Muscle layer of colon (tissue), 2 donors: ENCODE results near the gene ANO2.

Experiments used
- H3K27ac ChIP-seq: one replicate; pipeline ENCODE4 v1.7.0; 2013; ENCODE audit warnings: low read depth, mild to moderate bottlenecking, low read length, moderate library complexity
- H3K27me3 ChIP-seq, 2 donors: one replicate each; pipeline ENCODE4 v1.7.0; 2013; ENCODE audit warnings: low read length in 2 of 2, mild to moderate bottlenecking in 2 of 2; ENCODE audit not compliant: insufficient read depth in 2 of 2, control insufficient read depth in 1 of 2
- H3K36me3 ChIP-seq: one replicate; pipeline ENCODE4 v1.7.0; 2013; ENCODE audit warnings: mild to moderate bottlenecking, low read length; ENCODE audit not compliant: insufficient read depth
- H3K4me1 ChIP-seq: one replicate; pipeline ENCODE4 v1.7.0; 2013; ENCODE audit warnings: mild to moderate bottlenecking, low read length; ENCODE audit not compliant: insufficient read depth
- H3K4me3 ChIP-seq, 2 donors: one replicate each; pipeline ENCODE4 v1.7.0; 2013; ENCODE audit warnings: low read length in 2 of 2, low read depth in 1 of 2, mild to moderate bottlenecking in 1 of 2, moderate library complexity in 1 of 2
- H3K9ac ChIP-seq: one replicate; pipeline ENCODE4 v1.7.0; 2013; ENCODE audit warnings: low read length
- H3K9me3 ChIP-seq: one replicate; pipeline ENCODE4 v1.7.0; 2013; ENCODE audit warnings: mild to moderate bottlenecking, low read length
- donor health status: abdominal sarcoma.
- donor health status: Adenocarcinoma of cecum.

Gene ANO2

GRCh38 chr12:5913387-5913786 is 31.7 kb downstream of the ANO2 start:
- no peak overlapping the region for H3K9ac ChIP-seq
- no peaks in the 10 kb centered on the region for H3K36me3 ChIP-seq
- H3K4me3 ChIP-seq: no peak overlapping the region
- H3K27ac ChIP-seq: no peak overlapping the region
- no peaks in the 10 kb centered on the region for H3K27me3 ChIP-seq
- no peaks in the 10 kb centered on the region for H3K4me1 ChIP-seq
- H3K9me3 ChIP-seq: no peaks in the 10 kb centered on the region

- no peaks in the 10 kb centered on the region for H3K27me3 ChIP-seq
- H3K4me1 ChIP-seq: no peaks in the 10 kb centered on the region
These were observed 32.4 kb downstream of the ANO2 start for GRCh38 chr12:5912437-5913334.

GRCh38 chr12:5912011-5912410 is 33.0 kb downstream of the ANO2 start:
- H3K27me3 ChIP-seq: no peaks in the 10 kb centered on the region
- no peaks in the 10 kb centered on the region for H3K4me1 ChIP-seq

More at GRCh38 chr12:5912437-5913334, 32.4 kb downstream of the ANO2 start:
- H3K36me3 ChIP-seq: no peaks in the 10 kb centered on the region
- no peak overlapping the region for H3K27ac ChIP-seq
- H3K4me3 ChIP-seq: no peak overlapping the region
- no peak overlapping the region for H3K9ac ChIP-seq
- no peaks in the 10 kb centered on the region for H3K9me3 ChIP-seq

GRCh38 chr12:5910790-5911548 is 34.1 kb downstream of the ANO2 start:
- Histone ChIP-seq H3K4me1 (no peaks in the 10 kb centered on the region), H3K4me3 (no peak overlapping the region), H3K36me3 (no peaks in the 10 kb centered on the region), H3K9ac (no peak overlapping the region), H3K27me3 (no peaks in the 10 kb centered on the region), H3K27ac (no peak overlapping the region), H3K9me3 (no peaks in the 10 kb centered on the region)

More at GRCh38 chr12:5912011-5912410, 33.0 kb downstream of the ANO2 start:
- no peak overlapping the region for H3K27ac ChIP-seq
- H3K9ac ChIP-seq: no peak overlapping the region
- H3K4me3 ChIP-seq: no peak overlapping the region
- H3K36me3 ChIP-seq: no peaks in the 10 kb centered on the region
- no peaks in the 10 kb centered on the region for H3K9me3 ChIP-seq

- Histone ChIP-seq H3K27ac (no peak overlapping the region), H3K4me3 (no peak overlapping the region), H3K9ac (no peak overlapping the region), H3K27me3 (no peaks in the 10 kb centered on the region), H3K9me3 (no peaks in the 10 kb centered on the region), H3K36me3 (no peaks in the 10 kb centered on the region), H3K4me1 (no peaks in the 10 kb centered on the region)
These were observed 35.5 kb downstream of the ANO2 start for GRCh38 chr12:5909560-5909959.

- Histone ChIP-seq H3K27me3 (no peaks in the 10 kb centered on the region), H3K4me3 (no peak overlapping the region), H3K9me3 (no peaks in the 10 kb centered on the region), H3K36me3 (no peaks in the 10 kb centered on the region), H3K9ac (no peak overlapping the region), H3K4me1 (no peaks in the 10 kb centered on the region), H3K27ac (no peak overlapping the region)
These were observed 36.8 kb downstream of the ANO2 start for GRCh38 chr12:5908251-5908650.

- Histone ChIP-seq H3K9ac (no peak overlapping the region), H3K36me3 (no peaks in the 10 kb centered on the region), H3K4me3 (no peak overlapping the region), H3K27ac (no peak overlapping the region), H3K9me3 (no peaks in the 10 kb centered on the region), H3K27me3 (no peaks in the 10 kb centered on the region), H3K4me1 (no peaks in the 10 kb centered on the region)
These were observed 37.3 kb downstream of the ANO2 start for GRCh38 chr12:5907807-5908206.

- H3K9me3 ChIP-seq: no peaks in the 10 kb centered on the region
- H3K4me1 ChIP-seq: no peaks in the 10 kb centered on the region
- no peaks in the 10 kb centered on the region for H3K27me3 ChIP-seq
- no peak overlapping the region for H3K27ac ChIP-seq
- H3K4me3 ChIP-seq: no peak overlapping the region
- H3K36me3 ChIP-seq: no peaks in the 10 kb centered on the region
- no peak overlapping the region for H3K9ac ChIP-seq
These were observed 39.3 kb downstream of the ANO2 start for GRCh38 chr12:5905757-5906156.

GRCh38 chr12:5904969-5905368 is 40.1 kb downstream of the ANO2 start:
- Histone ChIP-seq H3K4me1 (no peaks in the 10 kb centered on the region), H3K9me3 (no peaks in the 10 kb centered on the region), H3K4me3 (no peak overlapping the region), H3K36me3 (no peaks in the 10 kb centered on the region), H3K27ac (no peak overlapping the region), H3K9ac (no peak overlapping the region), H3K27me3 (no peaks in the 10 kb centered on the region)

- no peaks in the 10 kb centered on the region for H3K36me3 ChIP-seq
- no peak overlapping the region for H3K9ac ChIP-seq
- H3K4me1 ChIP-seq: no peaks in the 10 kb centered on the region
- no peak overlapping the region for H3K4me3 ChIP-seq
- H3K27me3 ChIP-seq: no peaks in the 10 kb centered on the region
- H3K9me3 ChIP-seq: no peaks in the 10 kb centered on the region
- no peak overlapping the region for H3K27ac ChIP-seq
These were observed 40.6 kb downstream of the ANO2 start for GRCh38 chr12:5904441-5904840.

- no peaks in the 10 kb centered on the region for H3K27me3 ChIP-seq
- H3K9me3 ChIP-seq: no peaks in the 10 kb centered on the region
- H3K4me3 ChIP-seq: no peak overlapping the region
- no peak overlapping the region for H3K9ac ChIP-seq
- H3K27ac ChIP-seq: no peak overlapping the region
- H3K4me1 ChIP-seq: no peaks in the 10 kb centered on the region
- no peaks in the 10 kb centered on the region for H3K36me3 ChIP-seq
These were observed 42.3 kb downstream of the ANO2 start for GRCh38 chr12:5902736-5903135.
